Neural progenitor cell (in vitro differentiated cells): ENCODE results near the gene ZNF621. TPM values are rescaled to one million over a fixed set of nuclear protein-coding genes. Genes with fewer than 3 reads are reported as not detected.

Experiments used
- DNase-seq: peaks from one replicate; pipeline ENCODE4 v3.0.0-alpha.2; 2016; ENCODE audit warnings: low spot score
- H2AFZ ChIP-seq: fragments of 200-600 bp; sonication (generic); replicated peaks from 2 replicates; pipeline ENCODE4 v1.6.1; 2016; ENCODE audit warnings: antibody characterized with exemption
- H3F3A ChIP-seq: fragments of 200-600 bp; sonication (generic); 2 replicates; pipeline ENCODE4 v1.6.1; 2016; ENCODE audit warnings: antibody characterized with exemption, low read depth
- H3K27ac ChIP-seq: fragments of 200-600 bp; sonication (generic); 2 replicates; pipeline ENCODE4 v1.5.1; 2016; ENCODE audit warnings: mild to moderate bottlenecking
- H3K27me3 ChIP-seq: fragments of 200-600 bp; sonication (generic); 2 replicates; pipeline ENCODE4 v1.6.1; 2016; ENCODE audit warnings: mild to moderate bottlenecking, moderate library complexity
- H3K36me3 ChIP-seq: fragments of 200-600 bp; sonication (generic); 2 replicates; pipeline ENCODE4 v1.5.1; 2016
- H3K4me1 ChIP-seq: fragments of 200-600 bp; sonication (generic); 2 replicates; pipeline ENCODE4 v1.6.1; 2016; ENCODE audit warnings: mixed run types
- H3K4me2 ChIP-seq: fragments of 200-600 bp; sonication (generic); 2 replicates; pipeline ENCODE4 v1.6.1; 2016
- H3K4me3 ChIP-seq: fragments of 200-600 bp; sonication (generic); 2 replicates; pipeline ENCODE4 v1.5.1; 2016
- H3K79me2 ChIP-seq: fragments of 200-600 bp; sonication (generic); 2 replicates; pipeline ENCODE4 v1.6.1; 2016; ENCODE audit warnings: low read depth
- H3K9ac ChIP-seq: fragments of 200-600 bp; sonication (generic); 2 replicates; pipeline ENCODE4 v1.6.1; 2016
- H3K9me3 ChIP-seq: fragments of 200-600 bp; sonication (generic); 2 replicates; pipeline ENCODE4 v1.5.1; 2016; ENCODE audit warnings: low read depth
- H4K20me1 ChIP-seq: fragments of 200-600 bp; sonication (generic); 2 replicates; pipeline ENCODE4 v1.6.1; 2016; ENCODE audit warnings: low read depth
- H3K27ac Mint-ChIP-seq: 3 replicates; pipeline ENCODE4 v1.8.0; 2021; ENCODE audit warnings: mixed read lengths
- H3K27me3 Mint-ChIP-seq: 2 replicates; pipeline ENCODE4 v1.8.0; 2022; ENCODE audit warnings: low read depth, mild to moderate bottlenecking, inconsistent platforms, moderate library complexity, mixed read lengths; ENCODE audit not compliant: insufficient read depth
- H3K36me3 Mint-ChIP-seq: 3 replicates; pipeline ENCODE4 v1.8.0; 2021; ENCODE audit warnings: mixed read lengths
- H3K4me1 Mint-ChIP-seq: 3 replicates; pipeline ENCODE4 v1.8.0; 2021; ENCODE audit warnings: mixed read lengths
- H3K4me3 Mint-ChIP-seq: 3 replicates; pipeline ENCODE4 v1.8.0; 2021; ENCODE audit warnings: mild to moderate bottlenecking, moderate library complexity, mixed read lengths
- H3K9me3 Mint-ChIP-seq: 3 replicates; pipeline ENCODE4 v1.8.0; 2020; ENCODE audit warnings: mixed read lengths
- EZH2 ChIP-seq: fragments of 200-600 bp; sonication (generic); IDR thresholded peaks from 2 replicates; pipeline ENCODE4 v1.6.1; 2017; ENCODE audit warnings: antibody characterized with exemption, mild to moderate bottlenecking, moderate library complexity
- EZH2phosphoT487 ChIP-seq: fragments of 200-600 bp; sonication (generic); IDR thresholded peaks from 2 replicates; pipeline ENCODE4 v1.6.1; 2017; ENCODE audit warnings: antibody characterized with exemption
- total RNA-seq: library from RNA; depleted of rRNA; stranded (reverse); fragments of >200 nt; gene quantifications from 2 replicates; pipeline ENCODE4 v1.2.3, GENCODE V29; 2015; ENCODE audit warnings: low replicate concordance
- TF ChIP-seq, protein P1 (sequence below): fragments of 200-600 bp; sonication (generic); IDR thresholded peaks from 2 replicates; pipeline ENCODE4 v1.5.1; 2017; ENCODE audit warnings: antibody characterized with exemption, mild to moderate bottlenecking

Gene ZNF621
- total RNA-seq, 1 donor from 2014 or later, result 24.8 TPM

GRCh38 chr3:40505599-40506462, 18.9 kb upstream of the ZNF621 start, which contains the start of gene ZNF620:
TSS of gene ZNF620 (plus strand) at chr3:40506039. CDS start at chr3:40506353, 314 bp downstream.
- Mint-ChIP-seq H3K9me3 (no peaks in the 10 kb centered on the region), H3K27me3 (peaks cover 5% of the 10 kb centered on the region), H3K27ac (peak within 1 kb of the TSS; percentile 90), H3K4me1 (peaks cover 17% of the 10 kb centered on the region), H3K4me3 (peak within 1 kb of the TSS; percentile 96), H3K36me3 (peaks cover 20% of the 10 kb centered on the region)
- no peaks in the 10 kb centered on the region for H3K9me3 ChIP-seq
- H4K20me1 ChIP-seq, result no peaks in the 10 kb centered on the region
- DNase-seq, result peak; percentile 90
- peak within 1 kb of the TSS; percentile 16 for H3K27ac ChIP-seq
- peak within 1 kb of the TSS; percentile 90 for H2AFZ ChIP-seq
- peak within 1 kb of the TSS; percentile 89 for H3K4me2 ChIP-seq
- peak; percentile 54 for TF ChIP-seq EZH2
- no peak for TF ChIP-seq EZH2phosphoT487
- TF ChIP-seq, protein P1, sequence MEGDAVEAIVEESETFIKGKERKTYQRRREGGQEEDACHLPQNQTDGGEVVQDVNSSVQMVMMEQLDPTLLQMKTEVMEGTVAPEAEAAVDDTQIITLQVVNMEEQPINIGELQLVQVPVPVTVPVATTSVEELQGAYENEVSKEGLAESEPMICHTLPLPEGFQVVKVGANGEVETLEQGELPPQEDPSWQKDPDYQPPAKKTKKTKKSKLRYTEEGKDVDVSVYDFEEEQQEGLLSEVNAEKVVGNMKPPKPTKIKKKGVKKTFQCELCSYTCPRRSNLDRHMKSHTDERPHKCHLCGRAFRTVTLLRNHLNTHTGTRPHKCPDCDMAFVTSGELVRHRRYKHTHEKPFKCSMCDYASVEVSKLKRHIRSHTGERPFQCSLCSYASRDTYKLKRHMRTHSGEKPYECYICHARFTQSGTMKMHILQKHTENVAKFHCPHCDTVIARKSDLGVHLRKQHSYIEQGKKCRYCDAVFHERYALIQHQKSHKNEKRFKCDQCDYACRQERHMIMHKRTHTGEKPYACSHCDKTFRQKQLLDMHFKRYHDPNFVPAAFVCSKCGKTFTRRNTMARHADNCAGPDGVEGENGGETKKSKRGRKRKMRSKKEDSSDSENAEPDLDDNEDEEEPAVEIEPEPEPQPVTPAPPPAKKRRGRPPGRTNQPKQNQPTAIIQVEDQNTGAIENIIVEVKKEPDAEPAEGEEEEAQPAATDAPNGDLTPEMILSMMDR, result peak; percentile 54
- H3K4me3 ChIP-seq, result peak within 1 kb of the TSS; percentile 84
- H3K9ac ChIP-seq, result peak within 1 kb of the TSS; percentile 75
- H3K79me2 ChIP-seq, result peaks cover 46% of the 10 kb centered on the region
- peaks cover 5% of the 10 kb centered on the region for H3K36me3 ChIP-seq
- peaks cover 8% of the 10 kb centered on the region for H3F3A ChIP-seq
- no peaks in the 10 kb centered on the region for H3K27me3 ChIP-seq
- H3K4me1 ChIP-seq, result peaks cover 6% of the 10 kb centered on the region

- Mint-ChIP-seq H3K36me3 (peaks cover 44% of the 10 kb centered on the region), H3K9me3 (no peaks in the 10 kb centered on the region), H3K27me3 (no peaks in the 10 kb centered on the region), H3K4me3 (no peak overlapping the region), H3K4me1 (peaks cover 14% of the 10 kb centered on the region), H3K27ac (no peak overlapping the region)
- Histone ChIP-seq H3K79me2 (peaks cover 45% of the 10 kb centered on the region), H3K9me3 (no peaks in the 10 kb centered on the region), H3K4me2 (no peak overlapping the region), H3K36me3 (peaks cover 5% of the 10 kb centered on the region), H3K27me3 (no peaks in the 10 kb centered on the region), H3K4me3 (no peak overlapping the region), H3K27ac (no peak overlapping the region), H2AFZ (no peak overlapping the region), H3K9ac (no peak overlapping the region), H3F3A (no peaks in the 10 kb centered on the region), H3K4me1 (peaks cover 6% of the 10 kb centered on the region), H4K20me1 (no peaks in the 10 kb centered on the region)
- TF ChIP-seq, protein P1, result no peak
- no peak for TF ChIP-seq EZH2phosphoT487
- no peak for TF ChIP-seq EZH2
- no peak for DNase-seq
These were observed 13.6 kb upstream of the ZNF621 start for GRCh38 chr3:40511031-40511718.

GRCh38 chr3:40516201-40516600, 8.6 kb upstream of the ZNF621 start:
- Mint-ChIP-seq H3K4me3 (no peak overlapping the region), H3K4me1 (no peaks in the 10 kb centered on the region), H3K36me3 (peaks cover 39% of the 10 kb centered on the region), H3K27ac (no peak overlapping the region), H3K9me3 (peaks cover 2% of the 10 kb centered on the region), H3K27me3 (no peaks in the 10 kb centered on the region)
- no peak for DNase-seq
- Histone ChIP-seq H2AFZ (no peak overlapping the region), H3F3A (no peaks in the 10 kb centered on the region), H3K4me3 (no peak overlapping the region), H3K27me3 (no peaks in the 10 kb centered on the region), H3K27ac (no peak overlapping the region), H3K4me2 (no peak overlapping the region), H3K9me3 (no peaks in the 10 kb centered on the region), H4K20me1 (no peaks in the 10 kb centered on the region), H3K4me1 (no peaks in the 10 kb centered on the region), H3K79me2 (no peaks in the 10 kb centered on the region), H3K9ac (no peak overlapping the region), H3K36me3 (no peaks in the 10 kb centered on the region)
- no peak for TF ChIP-seq EZH2phosphoT487
- TF ChIP-seq, protein P1, result no peak
- TF ChIP-seq EZH2, result no peak
